ENCODE measurements around the gene PSMG3. TPM values are rescaled to one million over a fixed set of nuclear protein-coding genes. Genes with fewer than 3 reads are reported as not detected.

The PSMG3 gene, protein sequence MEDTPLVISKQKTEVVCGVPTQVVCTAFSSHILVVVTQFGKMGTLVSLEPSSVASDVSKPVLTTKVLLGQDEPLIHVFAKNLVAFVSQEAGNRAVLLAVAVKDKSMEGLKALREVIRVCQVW
- total RNA-seq = 17.5 TPM

DNA sequence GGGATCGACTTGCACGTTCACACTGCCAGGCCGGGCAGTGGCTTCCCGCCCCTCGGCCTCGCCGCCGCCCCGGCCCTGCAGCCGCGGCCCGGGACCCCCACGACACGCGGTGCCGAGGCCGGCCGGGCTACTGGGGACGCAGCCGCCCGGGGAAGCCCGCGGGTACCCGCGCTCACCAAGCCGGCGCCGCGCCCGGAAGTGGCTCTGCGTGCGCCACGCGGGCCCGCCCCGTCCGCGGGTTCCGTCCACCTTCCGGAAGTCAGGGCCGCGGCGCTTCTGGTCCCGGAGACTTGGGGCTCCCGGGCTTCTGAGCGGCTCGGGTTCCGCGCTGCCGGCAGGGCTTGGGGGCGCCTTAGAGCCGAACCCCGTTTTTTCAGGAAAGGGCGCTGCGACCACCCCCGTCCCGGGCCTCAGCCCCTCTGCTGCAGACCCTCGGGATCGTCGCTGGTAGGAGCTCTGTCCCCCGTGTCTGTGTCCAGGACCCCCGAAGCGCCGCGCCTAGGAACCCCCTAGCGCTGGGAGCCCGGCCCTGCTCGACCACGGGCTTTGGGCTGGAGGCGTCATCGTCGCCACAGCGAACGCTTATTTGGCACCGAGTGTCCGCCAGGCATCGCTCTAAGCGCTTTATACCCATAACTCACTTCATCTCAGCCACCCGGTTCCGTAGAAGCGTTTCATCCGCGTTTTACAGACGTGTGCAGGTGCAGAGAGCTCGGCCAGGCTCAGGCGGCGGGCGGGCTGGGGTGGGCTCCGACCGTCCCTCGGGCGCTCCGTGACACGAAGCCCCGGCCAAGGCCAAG, at the start of gene PSMG3:
Gene PSMG3, minus strand, starts transcription at position 200 of the 800 bp plus-strand sequence. CDS start 693 bp downstream, outside the sequence.
- DNase-seq (ENCODE audit: low spot score) (peak; percentile 95), ATAC-seq (peak; percentile 95)
- intact Hi-C loops (cut with DNase I) = loop anchor here (10.0 kb wide), 1 partner anchor 65 kb away; the partner anchor contains the start of gene INTS1

DNA sequence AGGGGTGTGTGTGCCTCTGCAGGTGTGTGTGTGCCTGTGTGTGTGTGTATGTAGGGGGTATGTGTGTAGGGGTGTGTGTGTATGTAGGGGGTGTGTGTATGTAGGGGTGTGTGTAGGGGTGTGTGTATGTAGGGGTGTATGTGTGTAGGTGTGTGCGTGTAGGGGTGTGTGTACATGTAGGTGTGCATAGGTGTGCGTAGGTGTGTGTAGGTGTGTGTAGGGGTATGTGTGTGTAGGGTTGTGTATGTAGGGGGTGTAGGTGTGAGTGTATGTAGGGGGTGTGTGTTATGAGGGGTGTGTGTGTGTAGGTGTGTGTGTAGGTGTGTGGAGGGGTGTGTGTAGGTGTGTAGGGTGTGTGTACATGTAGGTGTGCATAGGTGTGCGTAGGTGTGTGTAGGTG, 48.6 kb upstream of the PSMG3 start:
- intact Hi-C loops (cut with DNase I) = no loop called here
- ATAC-seq (no peak), DNase-seq (ENCODE audit: low spot score) (no peak)

DNA sequence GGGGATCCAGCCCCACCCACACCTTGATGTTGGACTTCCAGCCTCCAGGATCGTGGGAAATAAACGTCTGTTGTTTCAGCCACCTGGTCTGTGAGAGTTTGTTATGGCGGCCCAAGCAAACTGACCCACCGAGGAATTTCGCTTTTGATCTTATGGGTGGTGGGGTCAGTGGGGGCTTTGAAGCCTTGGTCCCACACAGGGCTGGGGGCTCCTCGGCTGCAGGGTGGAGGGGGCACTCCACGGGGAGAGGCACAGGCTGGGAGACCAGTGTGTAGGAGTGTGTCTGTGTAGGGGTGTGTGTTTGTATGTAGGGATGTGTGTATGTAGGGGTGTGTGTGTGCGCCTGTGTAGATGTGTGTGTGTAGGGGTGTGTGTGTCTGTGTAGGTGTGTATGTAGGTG, 48.1 kb upstream of the PSMG3 start:
- no peak for ATAC-seq
- intact Hi-C loops (cut with DNase I) = no loop called here
- no peak for DNase-seq (ENCODE audit: low spot score)

DNA sequence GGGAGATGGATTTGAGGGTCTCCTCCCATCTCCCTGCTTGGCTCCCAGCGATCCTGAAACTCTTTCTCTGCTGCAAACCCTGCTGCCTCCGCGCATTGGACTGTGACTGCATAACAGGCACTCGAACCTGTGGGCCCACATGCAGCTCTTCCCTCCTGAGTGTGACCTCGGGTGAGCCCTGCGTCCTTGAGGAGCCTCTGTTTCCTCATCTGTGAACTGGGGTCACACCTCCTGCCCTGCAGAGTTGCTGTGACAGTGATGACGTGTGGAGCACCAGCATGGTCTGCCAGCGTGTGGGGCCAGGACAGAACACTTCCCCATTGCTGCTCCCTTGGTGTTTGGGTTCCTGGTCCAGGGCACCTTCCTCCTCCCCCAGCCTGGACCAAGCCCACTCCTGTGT, 46.9 kb upstream of the PSMG3 start:
- intact Hi-C loops (cut with DNase I) = no loop called here

DNA sequence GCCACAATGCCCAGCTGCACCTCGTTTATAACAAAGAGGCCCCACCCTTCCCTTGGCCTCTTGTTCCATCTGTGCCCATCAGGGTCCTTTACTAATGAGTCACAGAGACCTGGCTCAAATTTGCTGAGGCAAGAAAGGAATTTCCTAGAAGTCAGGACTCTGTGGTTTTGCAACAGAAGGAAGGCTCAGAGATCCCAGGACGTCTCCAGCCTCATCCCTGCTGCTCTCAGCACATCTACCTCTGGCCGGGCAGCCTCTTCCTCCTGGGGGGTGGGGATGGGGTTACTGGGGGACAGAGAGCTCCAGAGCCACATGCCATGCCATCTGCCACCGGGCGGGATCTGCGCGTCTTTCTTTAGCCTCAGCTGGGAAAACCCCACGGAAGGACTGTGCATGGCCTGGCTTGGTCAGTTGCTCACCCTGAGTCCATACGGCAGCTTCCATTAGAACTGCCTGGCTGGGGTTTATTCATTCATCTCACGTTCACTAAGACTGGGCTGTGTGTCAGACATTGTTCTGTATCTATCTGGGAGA, 41.9 kb upstream of the PSMG3 start:
- DNase-seq (ENCODE audit: low spot score) (no peak), ATAC-seq (peak; percentile 32)
- intact Hi-C loops (cut with DNase I) = no loop called here

More for the DNA sequence above, 46.9 kb upstream of the PSMG3 start:
- DNase-seq (ENCODE audit: low spot score) (no peak), ATAC-seq (no peak)

DNA sequence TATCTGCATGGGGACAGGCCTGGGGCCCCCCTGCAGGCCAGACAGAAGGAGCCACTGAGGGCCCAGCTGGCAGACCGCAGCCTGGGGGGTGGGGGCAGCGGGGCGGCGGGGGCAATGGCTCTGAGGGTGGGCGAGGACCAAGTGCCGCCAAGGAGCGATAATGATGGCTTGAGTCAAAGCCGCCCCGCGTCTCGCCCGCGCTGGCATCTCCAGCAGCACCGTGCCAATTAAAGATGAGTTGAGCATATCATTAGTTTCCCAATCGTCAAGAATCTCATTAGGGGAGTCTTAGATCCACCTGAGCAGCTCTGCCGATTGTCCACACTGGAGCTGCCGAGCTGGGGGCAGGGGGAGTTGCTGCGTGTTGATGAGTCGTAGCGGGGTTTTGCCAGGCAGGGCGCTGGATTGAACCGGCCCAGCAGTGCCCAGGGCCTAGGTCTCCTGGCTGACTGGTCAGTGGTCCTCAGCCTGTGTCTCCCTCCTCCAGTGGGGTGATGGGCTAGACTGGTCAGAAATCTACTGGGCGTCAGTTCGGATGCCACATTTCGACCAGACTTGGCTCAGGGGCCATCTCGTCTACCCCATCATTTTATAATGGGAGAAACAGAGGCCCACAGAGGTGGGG, 41.0 kb upstream of the PSMG3 start:
- ATAC-seq = no peak
- DNase-seq (ENCODE audit: low spot score) = no peak
- intact Hi-C loops (cut with DNase I) = no loop called here

DNA sequence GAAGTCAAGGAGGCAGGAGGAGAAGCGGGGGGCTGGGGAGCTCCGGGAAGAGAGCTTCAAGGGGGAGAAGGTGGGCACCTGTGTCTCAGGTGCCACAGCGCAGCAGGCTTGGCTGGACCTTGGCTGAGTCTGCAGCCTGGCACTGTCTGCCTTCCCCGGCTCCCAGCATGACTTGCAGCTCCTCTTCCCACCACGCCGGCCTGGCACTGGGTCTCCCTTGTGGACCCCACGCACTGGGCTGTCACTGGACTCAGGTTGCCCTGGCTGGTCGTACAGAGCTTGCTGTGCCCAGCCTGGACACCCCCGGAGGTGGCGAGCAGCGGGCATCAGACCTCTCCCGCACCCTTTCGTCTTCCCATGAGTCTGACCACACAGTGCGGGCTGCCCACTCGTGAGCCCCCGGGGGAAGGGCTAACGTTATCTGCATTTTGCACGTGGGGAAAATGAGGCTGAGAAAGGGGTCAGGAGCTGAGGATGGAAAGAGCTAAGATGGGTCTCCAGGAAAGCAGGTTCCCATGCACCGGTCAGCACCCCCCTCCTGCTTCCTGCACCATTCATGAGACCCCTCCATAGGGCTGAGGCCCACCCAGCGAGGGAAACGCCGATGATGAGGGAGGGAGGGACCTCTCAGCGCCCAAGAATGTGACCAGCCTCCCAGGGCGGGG, 40.3 kb upstream of the PSMG3 start:
- DNase-seq (ENCODE audit: low spot score) = no peak

DNA sequence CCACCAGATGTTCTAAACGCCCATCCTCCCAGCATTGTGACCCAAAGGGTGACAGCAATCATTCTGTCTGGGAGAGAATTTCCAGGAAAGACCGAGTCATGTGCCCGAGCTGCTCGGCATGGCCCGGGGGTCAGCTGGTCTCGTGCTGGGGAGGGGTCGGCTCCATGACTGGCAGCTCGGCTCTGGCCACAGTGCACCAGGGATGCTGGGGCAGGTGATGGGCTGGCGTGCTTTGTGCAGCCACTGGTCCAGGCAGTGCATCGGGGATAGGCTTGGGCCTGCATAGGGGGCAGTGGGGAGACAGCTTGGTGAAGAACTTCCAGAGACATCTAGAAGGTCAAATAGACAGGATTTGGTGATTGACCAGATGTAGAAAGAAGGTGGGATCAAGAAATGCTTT, 39.2 kb upstream of the PSMG3 start:
- no peak for DNase-seq (ENCODE audit: low spot score)
- no peak for ATAC-seq
- intact Hi-C loops (cut with DNase I) = no loop called here

More for the DNA sequence above, 40.3 kb upstream of the PSMG3 start:
- ATAC-seq = no peak
- intact Hi-C loops (cut with DNase I) = no loop called here

DNA sequence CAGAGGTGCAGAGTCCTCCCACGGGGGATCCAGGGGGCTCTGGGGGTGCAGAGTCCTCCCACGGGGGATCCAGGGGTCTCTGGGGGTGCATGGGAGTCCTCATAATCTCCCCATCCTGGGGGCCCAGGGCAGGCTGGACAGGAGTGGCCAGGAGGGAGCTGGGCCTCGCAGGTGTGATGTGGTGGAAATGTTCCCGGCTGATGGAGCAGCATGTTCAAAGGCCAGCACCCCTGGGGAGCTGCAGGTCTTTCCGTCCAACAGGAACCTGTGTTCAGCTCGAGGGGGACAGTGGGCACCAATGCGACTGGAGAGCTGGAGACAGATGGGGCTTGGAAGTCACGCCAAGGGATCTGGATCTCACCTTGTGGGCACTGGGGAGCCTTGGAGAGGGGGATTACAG, 38.5 kb upstream of the PSMG3 start:
- ATAC-seq (no peak), DNase-seq (ENCODE audit: low spot score) (no peak)
- intact Hi-C loops (cut with DNase I) = no loop called here

DNA sequence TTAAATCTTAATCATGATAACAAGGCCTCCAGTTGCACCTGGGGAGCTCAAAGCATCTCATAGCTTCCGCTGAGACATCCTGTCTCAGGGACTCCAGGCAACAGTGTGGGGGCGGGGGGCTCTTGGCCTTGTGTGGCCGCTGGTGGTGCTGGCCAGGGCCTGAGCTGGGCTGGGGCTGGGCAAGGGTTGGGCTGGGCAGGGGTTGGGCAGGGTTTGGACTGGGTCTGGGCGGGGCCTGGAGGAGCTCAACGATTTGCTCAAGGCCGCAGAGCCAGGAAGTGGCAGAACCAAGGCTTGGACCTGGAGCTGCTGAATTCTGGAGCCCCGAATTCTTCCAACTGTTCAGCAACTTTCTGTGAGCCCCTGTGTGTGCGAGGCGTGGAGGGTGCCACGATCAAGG, 37.9 kb upstream of the PSMG3 start:
- ATAC-seq = no peak
- intact Hi-C loops (cut with DNase I) = no loop called here
- no peak for DNase-seq (ENCODE audit: low spot score)

DNA sequence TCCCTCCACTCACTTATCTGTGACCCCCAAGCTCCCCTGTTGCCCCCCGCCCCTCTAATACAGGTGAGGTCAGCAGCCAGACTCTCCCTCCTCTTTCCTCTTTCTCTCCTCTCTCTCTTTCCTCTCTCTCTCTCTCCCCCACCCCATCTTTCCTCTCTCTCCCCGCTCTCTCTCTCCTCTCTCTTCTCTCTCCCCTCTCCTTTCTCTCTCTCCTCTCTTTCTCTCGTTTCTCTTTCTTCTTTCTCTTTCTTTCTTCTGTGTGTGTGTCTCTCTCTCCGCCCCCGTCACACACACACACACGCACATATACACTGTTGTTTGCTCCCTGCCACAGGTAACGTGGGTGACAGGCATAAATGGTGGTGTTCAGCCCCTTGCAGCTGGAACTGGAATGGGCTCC, 37.2 kb upstream of the PSMG3 start:
- intact Hi-C loops (cut with DNase I) = no loop called here
- no peak for DNase-seq (ENCODE audit: low spot score)
- ATAC-seq = no peak

DNA sequence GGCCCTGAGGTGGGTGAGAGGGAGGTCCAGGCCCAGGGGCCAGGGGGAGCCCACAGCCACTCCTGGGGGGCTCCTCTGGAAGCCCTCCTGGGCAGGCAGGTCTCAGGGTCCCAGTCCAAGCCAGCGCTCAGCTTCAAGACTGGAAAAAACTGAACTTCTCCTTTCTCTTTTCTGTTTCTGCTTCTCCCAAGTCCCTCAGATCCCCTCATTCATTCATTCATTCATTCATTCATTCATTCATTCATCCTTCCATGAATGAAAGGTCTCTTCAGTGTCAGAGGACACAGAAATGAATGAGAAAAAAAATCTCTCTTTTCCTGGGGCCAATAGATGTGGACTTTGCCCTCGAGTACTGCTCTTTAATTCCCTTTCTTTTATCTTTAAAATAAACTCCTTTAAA, 34.6 kb upstream of the PSMG3 start:
- DNase-seq (ENCODE audit: low spot score) (no peak), ATAC-seq (no peak)
- intact Hi-C loops (cut with DNase I) = no loop called here

DNA sequence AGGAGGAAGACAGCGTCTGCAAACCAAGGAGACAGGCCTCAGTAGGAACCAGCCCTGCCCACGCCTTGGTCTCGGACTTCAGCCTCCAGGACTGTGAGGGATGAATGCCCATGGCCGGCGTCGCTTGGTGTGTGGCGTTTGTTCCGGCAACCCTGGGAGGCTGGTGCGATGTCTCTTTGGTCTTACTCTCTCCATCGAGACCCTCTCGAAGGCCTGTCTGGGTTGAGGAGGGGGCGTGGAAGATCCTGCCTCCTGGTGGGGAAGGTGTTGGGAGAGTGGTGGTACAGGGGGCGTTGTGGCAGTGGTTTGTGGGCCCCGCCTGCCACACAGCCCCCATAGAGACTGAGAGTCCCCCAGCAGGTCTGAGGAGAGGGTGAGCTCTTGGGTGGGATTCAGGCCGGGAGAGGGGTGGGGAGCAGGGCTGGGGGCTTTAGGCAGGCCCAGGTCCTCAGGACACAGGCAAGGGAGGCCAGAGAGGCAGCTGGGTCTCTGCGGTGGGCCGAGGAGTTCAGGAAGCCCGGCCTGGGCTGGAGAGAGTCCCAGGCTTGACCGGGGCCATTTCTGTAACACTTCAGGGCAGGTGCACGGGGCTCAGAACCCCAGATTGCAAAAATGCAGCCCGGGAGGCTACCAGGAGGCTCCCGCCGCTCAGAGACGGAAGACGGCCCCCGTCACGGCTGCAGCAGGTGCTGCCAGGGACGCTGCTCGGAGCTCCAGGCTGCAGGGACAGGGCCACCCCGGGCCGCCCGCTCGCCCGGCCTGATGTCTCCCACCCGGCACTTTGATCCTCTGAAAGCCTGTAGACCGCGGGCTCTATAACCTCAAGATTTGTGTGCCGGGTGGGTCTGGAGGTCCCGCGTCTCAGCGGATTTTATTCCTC, 33.8 kb upstream of the PSMG3 start:
- intact Hi-C loops (cut with DNase I) = no loop called here
- ATAC-seq (no peak), DNase-seq (ENCODE audit: low spot score) (no peak)

DNA sequence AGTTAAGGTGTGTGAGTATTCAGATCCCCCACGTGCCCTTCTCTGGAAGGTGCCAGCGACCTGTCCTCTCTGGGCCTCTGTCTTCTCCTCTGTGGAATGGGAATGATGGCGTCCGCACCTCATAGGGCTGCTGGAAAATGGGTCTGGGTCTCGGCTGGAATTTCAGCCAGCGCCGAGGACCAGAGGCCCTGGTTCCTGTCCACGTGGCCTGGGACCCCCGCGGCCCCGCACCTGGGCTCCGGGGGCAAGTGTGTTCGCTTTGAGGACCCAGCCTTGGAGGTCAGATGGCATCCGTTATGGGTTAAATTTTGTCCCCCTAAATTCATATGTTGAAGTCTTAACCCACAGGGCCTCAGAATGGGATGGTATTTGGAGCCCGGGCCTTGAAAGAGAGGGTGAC, 32.6 kb upstream of the PSMG3 start:
- no peak for ATAC-seq
- no peak for DNase-seq (ENCODE audit: low spot score)
- intact Hi-C loops (cut with DNase I) = no loop called here

DNA sequence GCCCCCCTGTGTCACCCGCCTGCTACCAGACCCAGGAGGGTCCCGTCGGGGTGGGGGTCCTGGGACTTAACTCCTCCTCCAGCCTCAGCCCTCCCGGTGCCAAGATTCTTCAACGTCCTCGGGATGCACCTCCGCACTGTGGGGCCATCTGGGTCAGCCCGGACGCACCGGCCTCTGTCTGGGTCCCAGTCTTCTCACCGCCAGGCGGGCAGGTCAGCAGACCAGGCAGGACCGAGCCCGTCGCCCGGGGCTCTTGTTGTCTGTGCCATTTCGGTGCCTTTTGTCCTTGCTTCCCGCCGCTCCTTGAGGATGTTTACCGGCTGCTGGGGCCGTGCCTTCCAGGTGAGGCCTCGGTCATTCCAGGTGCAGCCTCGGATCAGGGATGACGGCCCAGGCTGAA, 32.1 kb upstream of the PSMG3 start:
- DNase-seq (ENCODE audit: low spot score) (no peak), ATAC-seq (no peak)
- intact Hi-C loops (cut with DNase I) = no loop called here

DNA sequence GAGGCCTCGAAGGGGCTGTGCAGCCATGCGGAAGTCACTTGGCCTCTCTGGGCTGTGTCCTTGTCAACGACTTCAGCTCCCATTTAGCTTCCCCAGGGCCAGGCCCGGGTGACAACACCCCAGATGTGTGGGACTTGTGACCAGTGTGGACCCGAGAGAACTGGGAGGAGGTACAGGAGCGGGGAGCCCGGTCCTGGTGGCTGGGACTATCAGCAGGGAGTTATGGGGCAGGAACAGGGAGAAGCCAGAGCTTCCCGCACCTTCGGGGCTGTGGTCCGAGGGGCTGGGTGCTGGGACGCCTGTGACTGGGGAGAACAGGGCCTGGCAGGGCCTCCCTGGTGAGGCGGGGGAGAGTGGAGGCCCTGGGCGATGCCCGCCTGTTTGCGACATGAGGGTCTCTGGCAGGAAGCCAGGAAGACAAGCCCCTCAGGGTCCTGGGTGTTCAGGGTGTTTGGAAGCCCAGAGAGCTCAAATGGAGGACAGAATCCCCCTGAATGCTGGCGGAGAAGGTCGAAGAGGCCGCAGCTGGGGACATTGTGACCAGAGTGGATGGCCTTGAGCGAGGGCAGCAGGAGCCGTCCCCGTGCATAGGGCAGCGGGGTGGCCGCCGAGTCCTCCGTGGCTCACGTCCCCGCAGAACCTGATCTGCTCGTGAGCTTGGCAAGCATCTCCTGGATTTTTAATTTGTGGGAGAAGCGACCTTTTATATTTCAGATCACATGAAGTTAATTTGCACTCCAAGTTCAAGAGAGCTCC, 30.0 kb upstream of the PSMG3 start:
- DNase-seq (ENCODE audit: low spot score) (no peak), ATAC-seq (no peak)
- intact Hi-C loops (cut with DNase I) = no loop called here

DNA sequence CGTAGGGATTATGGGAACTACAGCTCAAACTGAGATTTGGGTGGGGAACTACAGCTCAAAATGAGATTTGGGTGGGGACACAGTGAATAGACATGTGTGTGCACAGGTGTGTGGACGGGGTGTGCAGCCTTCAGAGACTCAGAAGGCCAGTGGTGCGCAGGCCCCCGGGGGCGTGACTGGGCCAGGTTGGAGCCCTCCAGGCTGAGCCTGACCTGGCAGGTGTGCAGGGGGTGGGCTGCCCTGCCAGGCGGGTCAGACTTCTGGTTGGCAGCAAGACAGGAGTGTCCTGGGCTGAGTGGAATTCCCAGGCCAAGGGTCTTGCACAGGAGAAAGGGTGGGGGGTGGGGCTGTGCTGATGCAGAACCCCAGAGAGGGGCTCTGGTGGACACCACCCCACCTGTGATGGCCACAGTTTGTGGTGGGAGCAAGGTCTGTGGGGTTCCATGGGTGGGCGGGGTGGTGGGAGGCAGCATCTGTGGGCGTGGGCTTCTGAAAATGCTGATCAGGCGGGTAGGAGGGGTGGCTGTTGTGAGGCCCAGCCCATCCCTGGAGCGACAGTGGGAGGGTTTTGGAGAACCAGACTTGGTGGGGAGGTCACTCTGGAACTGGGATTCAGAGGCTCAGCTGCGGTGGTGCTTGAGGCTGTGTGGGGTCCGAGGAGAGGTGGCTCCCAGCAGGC, 29.3 kb upstream of the PSMG3 start:
- intact Hi-C loops (cut with DNase I) = no loop called here
- no peak for ATAC-seq
- DNase-seq (ENCODE audit: low spot score) = no peak

DNA sequence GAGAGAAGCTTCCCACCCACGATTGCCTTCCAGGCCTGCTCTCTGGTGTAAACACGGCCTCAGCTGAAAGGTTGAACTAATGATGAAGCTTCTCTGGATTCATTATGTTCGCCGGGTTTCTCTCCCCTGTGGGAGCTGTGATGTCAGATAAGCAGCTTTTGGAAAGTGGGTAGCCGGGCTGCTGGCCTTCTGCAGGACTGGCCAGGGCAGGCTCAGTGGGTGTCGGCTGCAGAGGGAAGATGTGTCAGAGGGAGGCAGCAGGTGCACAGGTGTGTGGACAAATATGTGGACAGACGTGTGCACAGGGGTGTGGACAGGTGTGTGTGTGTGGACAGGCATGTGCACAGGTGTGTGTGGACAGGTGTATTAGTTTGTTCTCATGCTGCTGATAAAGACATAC, 28.5 kb upstream of the PSMG3 start:
- intact Hi-C loops (cut with DNase I) = no loop called here
- no peak for ATAC-seq
- DNase-seq (ENCODE audit: low spot score) = no peak
